ENCODE results near the gene KBTBD3. TPM values are rescaled to one million over a fixed set of nuclear protein-coding genes. Genes with fewer than 3 reads are reported as not detected.

KBTBD3 gene, protein sequence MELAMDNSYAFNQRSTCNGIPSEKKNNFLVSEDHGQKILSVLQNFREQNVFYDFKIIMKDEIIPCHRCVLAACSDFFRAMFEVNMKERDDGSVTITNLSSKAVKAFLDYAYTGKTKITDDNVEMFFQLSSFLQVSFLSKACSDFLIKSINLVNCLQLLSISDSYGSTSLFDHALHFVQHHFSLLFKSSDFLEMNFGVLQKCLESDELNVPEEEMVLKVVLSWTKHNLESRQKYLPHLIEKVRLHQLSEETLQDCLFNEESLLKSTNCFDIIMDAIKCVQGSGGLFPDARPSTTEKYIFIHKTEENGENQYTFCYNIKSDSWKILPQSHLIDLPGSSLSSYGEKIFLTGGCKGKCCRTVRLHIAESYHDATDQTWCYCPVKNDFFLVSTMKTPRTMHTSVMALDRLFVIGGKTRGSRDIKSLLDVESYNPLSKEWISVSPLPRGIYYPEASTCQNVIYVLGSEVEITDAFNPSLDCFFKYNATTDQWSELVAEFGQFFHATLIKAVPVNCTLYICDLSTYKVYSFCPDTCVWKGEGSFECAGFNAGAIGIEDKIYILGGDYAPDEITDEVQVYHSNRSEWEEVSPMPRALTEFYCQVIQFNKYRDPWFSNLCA
- 9.0 TPM for total RNA-seq

- peak; percentile 100 for DNase-seq
Measured at GRCh38 chr11:106076919-106077608, at the start of gene KBTBD3. Gene KBTBD3, minus strand, starts transcription at chr11:106077347. Its CDS starts 18,250 bp downstream, at chr11:106059097.

- DNase-seq = no peak
Measured at GRCh38 chr11:106121570-106122320, 44.6 kb upstream of the KBTBD3 start.

DNA sequence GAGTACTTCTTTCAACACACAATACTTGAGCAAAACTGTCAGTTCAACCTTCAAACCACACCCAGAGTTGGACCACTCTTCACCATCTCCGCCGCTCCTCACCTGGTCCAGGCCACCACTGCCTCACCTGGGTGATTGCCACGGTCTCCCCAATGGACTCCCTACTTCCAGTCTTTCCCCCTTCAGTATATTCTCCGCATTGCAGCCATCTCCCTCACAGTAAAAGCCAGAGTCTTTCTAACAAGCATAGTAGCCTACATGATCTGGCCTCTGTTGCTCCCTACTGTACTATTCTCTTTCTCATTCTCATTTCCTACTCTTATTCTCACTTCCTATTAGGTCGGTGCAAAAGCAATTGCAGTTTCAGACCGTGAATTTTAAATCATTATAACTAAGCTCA, 28.8 kb upstream of the KBTBD3 start:
- DNase-seq = no peak

DNA sequence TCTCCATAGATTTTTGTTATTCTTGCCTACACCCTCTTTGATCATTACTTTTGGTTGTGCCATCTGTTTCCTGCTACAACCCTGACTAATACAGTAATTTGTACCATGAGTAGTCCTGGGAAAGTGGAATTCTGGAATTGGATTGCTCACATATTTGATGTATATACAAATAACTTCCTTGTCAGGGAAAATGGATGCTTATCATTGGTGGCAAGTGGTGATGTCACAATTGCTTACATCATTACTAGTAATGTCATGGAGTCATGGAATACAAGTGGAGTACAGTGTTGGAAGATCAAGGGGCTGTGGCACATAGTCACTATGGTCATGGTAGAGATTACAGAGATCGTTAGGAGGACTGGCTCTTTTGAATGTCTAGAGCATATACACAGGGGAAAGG, 24.7 kb upstream of the KBTBD3 start:
- no peak for DNase-seq

- no peak for DNase-seq
Measured at GRCh38 chr11:106101370-106101769, 24.2 kb upstream of the KBTBD3 start.

DNA sequence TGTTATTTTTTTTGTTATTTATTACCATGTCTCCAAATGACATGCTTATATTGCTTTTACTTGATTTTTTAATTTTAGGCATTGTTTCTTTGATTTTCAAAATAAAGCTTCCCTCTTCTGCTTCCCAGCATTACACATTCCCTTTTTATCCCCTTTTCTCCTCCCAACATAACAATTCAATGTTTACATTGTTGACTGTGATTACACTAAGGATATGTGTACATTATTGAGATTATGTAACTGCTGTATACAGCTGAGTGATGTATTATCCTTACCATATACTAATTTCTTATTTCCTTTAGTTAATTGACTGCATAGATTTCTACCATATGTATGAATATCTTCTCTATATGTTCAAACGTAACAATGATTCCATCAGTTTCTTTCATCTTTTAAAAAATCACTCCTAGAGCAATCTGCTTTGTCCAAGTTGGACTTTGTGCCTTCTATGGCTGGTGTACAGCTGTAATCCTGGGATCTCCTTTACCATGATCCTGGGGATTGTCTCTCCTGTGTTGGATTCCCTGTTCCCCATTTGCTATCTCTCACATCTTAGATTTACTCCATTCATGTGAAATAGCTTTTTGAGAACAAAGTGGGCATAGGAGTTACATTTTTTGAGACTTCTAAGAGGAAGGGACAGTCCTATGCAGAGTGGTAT, 21.9 kb upstream of the KBTBD3 start:
- no peak for DNase-seq

DNA sequence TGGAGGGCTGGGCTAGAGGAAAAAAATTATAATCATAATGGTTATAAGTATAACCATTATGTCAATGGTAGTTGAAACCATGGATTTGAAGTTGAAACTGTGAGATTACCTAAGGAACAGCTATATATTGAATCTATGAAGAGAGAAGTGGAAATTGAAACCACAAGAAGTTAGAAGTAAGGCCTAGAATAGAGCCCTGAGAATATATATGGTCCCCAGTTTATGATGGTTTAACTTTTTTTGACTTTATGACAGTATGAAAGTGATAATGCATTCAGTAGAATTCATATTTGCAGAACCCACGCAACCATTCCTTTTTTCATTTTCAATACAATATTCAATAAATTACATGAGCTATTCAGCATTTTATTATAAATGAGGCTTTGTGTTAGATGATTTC, 15.3 kb upstream of the KBTBD3 start:
- no peak for DNase-seq

DNA sequence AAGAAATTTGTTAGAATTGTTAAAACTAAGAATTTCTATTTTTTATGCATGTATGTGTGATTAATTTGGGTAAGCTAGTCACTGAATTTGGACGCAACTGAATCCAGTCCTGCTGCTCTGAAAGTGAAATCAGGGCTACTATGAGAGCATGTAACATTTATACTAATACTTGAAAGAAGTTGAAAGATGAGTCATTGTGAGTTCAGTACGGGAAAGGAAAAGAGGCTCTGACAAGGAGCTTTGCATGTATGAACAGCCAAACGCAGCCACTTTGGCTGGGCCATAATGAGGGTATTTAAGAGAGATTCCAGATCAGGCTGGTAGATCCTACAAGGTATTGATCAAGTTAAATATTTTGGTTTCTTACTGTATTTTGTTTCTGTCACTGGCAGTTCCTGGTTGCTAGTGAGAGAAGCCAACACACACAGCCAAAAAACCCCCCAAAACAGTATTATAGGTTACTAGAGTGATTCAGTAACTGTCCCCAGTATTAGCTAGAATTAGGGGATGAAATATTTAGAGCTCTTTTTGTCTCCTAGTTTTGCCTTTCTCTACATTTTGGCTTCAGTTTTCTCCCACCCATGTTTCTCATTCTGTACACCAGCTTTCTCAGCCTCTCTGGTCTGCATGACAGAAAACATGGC, 14.5 kb upstream of the KBTBD3 start:
- no peak for DNase-seq

- DNase-seq = no peak
Measured at GRCh38 chr11:106088896-106089295, 11.7 kb upstream of the KBTBD3 start.

GRCh38 chr11:106087815-106088435, 10.8 kb upstream of the KBTBD3 start:
- DNase-seq = peak; percentile 13

DNA sequence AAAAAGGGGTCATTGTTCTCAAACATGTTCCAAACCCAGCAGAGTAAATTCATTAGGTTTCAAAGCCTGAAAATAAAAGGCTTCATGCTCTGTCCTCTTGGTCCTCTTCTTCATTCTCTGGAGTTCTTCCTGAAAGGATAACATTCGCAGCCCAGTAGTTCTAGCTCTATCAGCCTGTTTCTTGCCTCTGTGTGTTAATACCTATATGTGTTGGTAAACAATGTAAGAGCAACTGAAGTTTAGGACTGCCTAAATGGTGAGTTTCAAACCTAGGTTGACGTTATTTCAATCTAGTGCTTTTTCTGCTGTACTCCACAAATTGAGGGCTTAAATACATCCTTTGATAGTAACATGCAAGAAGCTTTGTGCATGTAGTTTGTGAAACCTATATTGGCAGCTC, 9.7 kb upstream of the KBTBD3 start:
- no peak for DNase-seq

- DNase-seq = no peak
Measured at GRCh38 chr11:106086135-106086534, 9.0 kb upstream of the KBTBD3 start.

GRCh38 chr11:106082096-106082495, 4.9 kb upstream of the KBTBD3 start:
- no peak for DNase-seq

GRCh38 chr11:106077609-106078455, 685 bp upstream of the KBTBD3 start, which contains the start of gene AASDHPPT:
Gene AASDHPPT, plus strand, starts transcription at chr11:106077662. Its CDS starts 49 bp downstream, at chr11:106077711.
- peak; percentile 71 for DNase-seq

DNA sequence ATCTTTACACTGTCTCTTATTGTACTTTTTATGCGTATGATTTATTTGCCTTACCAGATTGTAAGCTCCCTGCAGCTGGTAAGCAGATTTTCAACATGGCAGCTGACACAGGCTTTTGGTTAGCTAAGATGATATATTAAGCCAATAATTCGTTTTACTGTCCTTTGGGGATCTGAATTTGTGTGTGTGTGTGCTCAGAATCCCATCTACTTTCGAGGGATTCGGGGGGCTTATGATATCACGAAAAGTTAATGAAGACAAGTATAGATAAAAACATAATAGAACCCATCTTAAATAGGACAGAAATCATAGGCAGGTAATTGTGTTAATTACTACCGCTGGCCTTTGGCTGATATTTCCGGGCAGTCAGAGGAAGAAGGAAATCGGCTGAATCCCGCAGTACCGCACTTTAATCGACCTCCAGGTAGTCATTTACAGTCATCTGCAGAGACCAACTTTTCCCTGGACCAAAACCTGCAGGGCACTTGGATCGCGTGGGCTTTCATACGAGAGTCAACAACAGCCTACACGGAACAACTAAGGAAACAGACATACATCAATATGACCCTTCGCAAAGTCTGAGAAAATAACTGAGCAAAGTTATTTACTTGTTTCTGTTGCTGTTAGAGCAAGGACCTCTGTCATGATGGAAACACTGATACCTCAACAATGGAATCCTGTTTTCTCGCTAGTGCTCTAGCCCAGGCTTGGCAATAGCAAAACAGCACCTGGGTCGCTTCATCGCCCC, 802 bp downstream of the KBTBD3 start:
- DNase-seq = peak; percentile 71

GRCh38 chr11:106072804-106073203, 4.3 kb downstream of the KBTBD3 start:
- no peak for DNase-seq

DNA sequence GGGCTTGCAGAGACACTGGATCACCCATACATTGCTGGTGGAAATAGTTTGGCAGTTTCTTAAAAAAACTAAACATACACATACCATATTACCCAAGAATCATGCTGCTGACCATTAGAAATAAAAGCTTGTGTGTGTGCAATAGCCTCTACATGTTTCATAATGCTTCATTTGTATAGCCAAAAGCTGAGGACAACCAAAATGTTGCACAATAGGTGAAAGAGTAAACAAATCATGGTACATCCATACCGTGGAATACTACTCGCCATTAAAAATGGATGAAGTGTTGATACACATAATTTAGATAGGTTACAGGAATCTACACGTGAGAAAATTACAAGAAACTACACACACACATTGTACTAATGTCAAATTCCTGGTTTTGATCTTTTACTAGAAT, 6.5 kb downstream of the KBTBD3 start:
- no peak for DNase-seq

- DNase-seq = no peak
Measured at GRCh38 chr11:106063009-106063408, 14.1 kb downstream of the KBTBD3 start.

Data from skin of body (tissue), 2 donors.